Esophagus (tissue), 2 donors: ENCODE data around the gene LARGE1. TPM values are rescaled to one million over a fixed set of nuclear protein-coding genes. Genes with fewer than 3 reads are reported as not detected.

Experiments used
- H3K27ac ChIP-seq, 2 donors: one replicate each; pipeline ENCODE4 v1.5.1; 2013; ENCODE audit warnings: low read depth in 2 of 2, mild to moderate bottlenecking in 2 of 2, inconsistent platforms in 1 of 2, low read length in 1 of 2, moderate library complexity in 1 of 2
- H3K27me3 ChIP-seq, 2 donors: one replicate each; pipeline ENCODE4 v1.6.1; 2013; ENCODE audit warnings: low read length in 2 of 2, control low read depth in 1 of 2, mild to moderate bottlenecking in 1 of 2; ENCODE audit not compliant: insufficient read depth in 2 of 2, control insufficient read depth in 1 of 2
- H3K36me3 ChIP-seq, 2 donors: one replicate each; pipeline ENCODE4 v1.6.1; 2013; ENCODE audit warnings: low read length in 1 of 2; ENCODE audit not compliant: control insufficient read depth in 2 of 2, insufficient read depth in 2 of 2
- H3K4me1 ChIP-seq, 2 donors: one replicate each; pipeline ENCODE4 v1.6.1; 2013; ENCODE audit warnings: low read length in 1 of 2; ENCODE audit not compliant: control insufficient read depth in 2 of 2, insufficient read depth in 2 of 2
- H3K4me3 ChIP-seq, 2 donors: one replicate each; pipeline ENCODE4 v1.5.1; 2013; ENCODE audit warnings: low read length in 2 of 2, mild to moderate bottlenecking in 2 of 2, low read depth in 1 of 2, moderate library complexity in 1 of 2
- H3K9me3 ChIP-seq, 2 donors: one replicate each; pipeline ENCODE4 v1.6.1; 2013; ENCODE audit warnings: mild to moderate bottlenecking in 2 of 2, low read depth in 1 of 2, low read length in 1 of 2, moderate library complexity in 1 of 2; ENCODE audit not compliant: control insufficient read depth in 2 of 2, insufficient read depth in 1 of 2
- WGBS, 2 donors: extraction: QIAGEN DNeasy Blood & Tissue Kit; methylation state at CpG; one replicate each; pipeline ENCODE4 v1.1.7; 2013; 5-methylcytosine and 5-hydroxymethylcytosine counted together
- polyA plus RNA-seq, 2 donors: library from polyadenylated mRNA; stranded (reverse); fragments of 200-250 nt; gene quantifications; one replicate each; pipeline ENCODE4 v1.2.3, GENCODE V29; 2013
- donor health status: healthy with polysubstance abuse.
- donor health status: Bipolar disorder and iron deficiency.

The LARGE1 gene
- polyA plus RNA-seq, 2 donors: 2.0 to 2.5 TPM

GRCh38 chr22:33456511-33456910 is 463.8 kb downstream of the LARGE1 start:
- no peaks in the 10 kb centered on the region for H3K27me3 ChIP-seq
- H3K4me1 ChIP-seq: no peaks in the 10 kb centered on the region
- WGBS, 2 donors: 98% methylated on average over 1 of the region's 1 CpG
- no peak overlapping the region for H3K4me3 ChIP-seq
- H3K27ac ChIP-seq: no peak overlapping the region
- no peaks in the 10 kb centered on the region for H3K36me3 ChIP-seq
- H3K9me3 ChIP-seq: no peaks in the 10 kb centered on the region

- Histone ChIP-seq H3K9me3 (peaks cover 0 to 2% of the 10 kb centered on the region in 2 donors), H3K27me3 (no peaks in the 10 kb centered on the region), H3K4me1 (no peaks in the 10 kb centered on the region), H3K27ac (no peak overlapping the region), H3K4me3 (no peak overlapping the region), H3K36me3 (no peaks in the 10 kb centered on the region)
- 83 to 93% methylated on average over 1 of the region's 1 CpG for WGBS, 2 donors
Observed at GRCh38 chr22:33455036-33455435, 465.2 kb downstream of the LARGE1 start.

- peaks cover 0 to 2% of the 10 kb centered on the region in 2 donors for H3K9me3 ChIP-seq
- no peaks in the 10 kb centered on the region for H3K4me1 ChIP-seq
- WGBS, 2 donors: 64 to 72% methylated on average over 6 of the region's 6 CpGs
- H3K27me3 ChIP-seq: no peaks in the 10 kb centered on the region
- no peak overlapping the region for H3K27ac ChIP-seq
- no peaks in the 10 kb centered on the region for H3K36me3 ChIP-seq
- no peak overlapping the region for H3K4me3 ChIP-seq
Observed at GRCh38 chr22:33451866-33452469, 468.3 kb downstream of the LARGE1 start.

- 69 to 76% methylated on average over 6 of the region's 6 CpGs for WGBS, 2 donors
- H3K27me3 ChIP-seq: no peaks in the 10 kb centered on the region
- no peak overlapping the region for H3K27ac ChIP-seq
- peaks cover 0 to 2% of the 10 kb centered on the region in 2 donors for H3K9me3 ChIP-seq
- H3K4me3 ChIP-seq: no peak overlapping the region
- H3K4me1 ChIP-seq: no peaks in the 10 kb centered on the region
- H3K36me3 ChIP-seq: no peaks in the 10 kb centered on the region
Observed at GRCh38 chr22:33450756-33451155, 469.5 kb downstream of the LARGE1 start.

GRCh38 chr22:33447733-33448132 is 472.5 kb downstream of the LARGE1 start:
- Histone ChIP-seq H3K27me3 (no peaks in the 10 kb centered on the region), H3K36me3 (no peaks in the 10 kb centered on the region), H3K4me1 (no peaks in the 10 kb centered on the region), H3K9me3 (peaks cover 0 to 2% of the 10 kb centered on the region in 2 donors), H3K4me3 (no peak overlapping the region), H3K27ac (no peak overlapping the region)
- 92 to 99% methylated on average over 5 of the region's 5 CpGs for whole genome bisulfite sequencing, 2 donors

- Histone ChIP-seq H3K27ac (no peak overlapping the region), H3K9me3 (no peaks in the 10 kb centered on the region), H3K36me3 (no peaks in the 10 kb centered on the region), H3K4me1 (no peaks in the 10 kb centered on the region), H3K27me3 (no peaks in the 10 kb centered on the region), H3K4me3 (no peak overlapping the region)
- 87 to 88% methylated on average over 6 of the region's 6 CpGs for WGBS, 2 donors
Observed at GRCh38 chr22:33443683-33444082, 476.6 kb downstream of the LARGE1 start.

GRCh38 chr22:33440756-33441155 is 479.5 kb downstream of the LARGE1 start:
- WGBS, 2 donors: 28 to 44% methylated on average over 4 of the region's 4 CpGs
- H3K27ac ChIP-seq: no peak overlapping the region
- no peaks in the 10 kb centered on the region for H3K36me3 ChIP-seq
- peaks cover 0 to 4% of the 10 kb centered on the region in 2 donors for H3K4me1 ChIP-seq
- H3K27me3 ChIP-seq: no peaks in the 10 kb centered on the region
- H3K9me3 ChIP-seq: no peaks in the 10 kb centered on the region
- H3K4me3 ChIP-seq: no peak overlapping the region

- 32 to 51% methylated on average over 7 of the region's 7 CpGs for WGBS, 2 donors
Observed at GRCh38 chr22:33438273-33438672, 482.0 kb downstream of the LARGE1 start.

GRCh38 chr22:33431300-33431699 is 489.0 kb downstream of the LARGE1 start:
- H3K4me1 ChIP-seq: no peaks in the 10 kb centered on the region
- WGBS, 2 donors: 94 to 95% methylated on average over 3 of the region's 3 CpGs
- peaks cover 0 to 2% of the 10 kb centered on the region in 2 donors for H3K36me3 ChIP-seq
- no peak overlapping the region for H3K27ac ChIP-seq
- H3K9me3 ChIP-seq: no peaks in the 10 kb centered on the region
- no peak overlapping the region for H3K4me3 ChIP-seq
- no peaks in the 10 kb centered on the region for H3K27me3 ChIP-seq

More at GRCh38 chr22:33438273-33438672, 482.0 kb downstream of the LARGE1 start:
- no peak overlapping the region for H3K4me3 ChIP-seq
- no peaks in the 10 kb centered on the region for H3K36me3 ChIP-seq
- no peaks in the 10 kb centered on the region for H3K9me3 ChIP-seq
- peak overlapping the region in 1 of 2 donors; percentile 9 for H3K27ac ChIP-seq
- H3K4me1 ChIP-seq: peaks cover 0 to 4% of the 10 kb centered on the region in 2 donors
- H3K27me3 ChIP-seq: no peaks in the 10 kb centered on the region

- WGBS, 2 donors: 91 to 93% methylated on average over 7 of the region's 7 CpGs
- Histone ChIP-seq H3K9me3 (no peaks in the 10 kb centered on the region), H3K36me3 (peaks cover 0 to 2% of the 10 kb centered on the region in 2 donors), H3K27ac (no peak overlapping the region), H3K4me3 (no peak overlapping the region), H3K4me1 (no peaks in the 10 kb centered on the region), H3K27me3 (no peaks in the 10 kb centered on the region)
Observed at GRCh38 chr22:33429281-33429680, 491.0 kb downstream of the LARGE1 start.
